HepG2 (cell line): ENCODE measurements around the gene RARG. TPM values are rescaled to one million over a fixed set of nuclear protein-coding genes. Genes with fewer than 3 reads are reported as not detected.
A peak's percentile ranks its signal among the peaks of the same experiment; 100 is the strongest.

Experiments
- ATAC-seq: fragments of 200-7000 bp; cut with Tn5 transposase; 3 replicates; pipeline ENCODE4 v1.9.1; 2020; ENCODE audit warnings: mild to moderate bottlenecking, moderate library complexity
- BruUV-seq: library from RNA; stranded (reverse); fragments of 400-500 nt; replicated peaks from 2 replicates; lab custom pipeline; 2021; lab: Mats Ljungman, UMichigan
- CTCF ChIA-PET: fragments of 300-600 bp; formaldehyde crosslinking; extraction: SDS; loops from one replicate; lab custom pipeline; 2021; ENCODE audit warnings: low total read pairs, inconsistent platforms, low intra/inter-chr PET ratio; lab: Yijun Ruan, JAX
- POLR2A ChIA-PET: fragments of 350-600 bp; sonication (Branson Sonifier 250); formaldehyde crosslinking; loops from one replicate; lab custom pipeline; 2020; ENCODE audit warnings: antibody characterized with exemption, inconsistent platforms; lab: Yijun Ruan, JAX
- DNase-seq: peaks from one replicate; pipeline ENCODE4 v3.0.0-alpha.2; 2015; ENCODE audit warnings: low spot score
- FAIRE-seq: peaks from 3 replicates; lab custom pipeline; 2011; peaks lifted over from hg19 to GRCh38; lab: Jason Lieb, UNC
- H2AFZ ChIP-seq: one replicate; pipeline ENCODE4 v1.6.1; 2011; ENCODE audit warnings: low read length, inconsistent platforms
- H3K27ac ChIP-seq: fragments of 300-600 bp; 3 replicates; pipeline ENCODE4 v1.8.0; 2011; ENCODE audit warnings: mixed run types, mild to moderate bottlenecking, mixed read lengths, low read length, inconsistent platforms; ENCODE audit not compliant: insufficient read depth; ENCODE audit errors: extremely low read length
- H3K27me3 ChIP-seq, 2 experiments: fragments of 200-600 bp in 1 of 2; 2 replicates in 1 of 2; 3 replicates in 1 of 2; pipeline versions ENCODE4 v1.6.0 to v1.8.0; 2011; ENCODE audit warnings: low read length in 2 of 2, mild to moderate bottlenecking in 2 of 2, moderate library complexity in 2 of 2, inconsistent platforms in 1 of 2; ENCODE audit not compliant: insufficient read depth in 2 of 2, control insufficient read depth in 1 of 2
- H3K36me3 ChIP-seq, 2 experiments: fragments of 200-600 bp in 1 of 2; replicated peaks in 1 of 2; 2 replicates in 1 of 2; 3 replicates in 1 of 2; pipeline versions ENCODE4 v1.5.1 to v1.8.0; 2011; ENCODE audit warnings: low read length in 2 of 2, inconsistent platforms in 1 of 2; ENCODE audit not compliant: insufficient read depth in 2 of 2, control insufficient read depth in 1 of 2
- H3K4me1 ChIP-seq: 2 replicates; pipeline ENCODE4 v1.5.1; 2012; ENCODE audit warnings: low read length, inconsistent platforms; ENCODE audit not compliant: insufficient read depth
- H3K4me2 ChIP-seq: 2 replicates; pipeline ENCODE4 v1.6.0; 2011; ENCODE audit warnings: low read depth, low read length, inconsistent platforms
- H3K4me3 ChIP-seq, 3 experiments: fragments of 200-600 bp in 1 of 3; sonication (generic), shearing (Covaris generic) in 1 of 3; replicated peaks in 1 of 3; 2 replicates each; pipeline ENCODE4 v1.5.1; 2011 to 2016; ENCODE audit warnings: low read length in 3 of 3, inconsistent platforms in 2 of 3, low read depth in 2 of 3, mild to moderate bottlenecking in 2 of 3, control low read depth in 1 of 3, mixed read lengths in 1 of 3; ENCODE audit not compliant: insufficient read depth in 1 of 3
- H3K79me2 ChIP-seq: one replicate; pipeline ENCODE4 v1.6.1; 2011; ENCODE audit warnings: low read length, inconsistent platforms; ENCODE audit not compliant: insufficient read depth
- H3K9ac ChIP-seq: 2 replicates; pipeline ENCODE4 v1.6.0; 2011; ENCODE audit warnings: mild to moderate bottlenecking, low read depth, low read length, inconsistent platforms; ENCODE audit not compliant: insufficient read depth
- H3K9me3 ChIP-seq: 2 replicates; pipeline ENCODE4 v1.5.1; 2012; ENCODE audit warnings: mild to moderate bottlenecking, low read length
- H4K20me1 ChIP-seq: 2 replicates; pipeline ENCODE4 v1.6.0; 2011; ENCODE audit warnings: inconsistent platforms, mild to moderate bottlenecking, low read length, moderate library complexity; ENCODE audit not compliant: insufficient read depth
- CEBPG ChIP-seq: IDR thresholded peaks from 2 replicates; pipeline ENCODE4 v1.6.1; 2016
- EEA1 ChIP-seq: sonication (generic); formaldehyde crosslinking; IDR thresholded peaks from 2 replicates; pipeline ENCODE4 v1.5.1; 2020; ENCODE audit warnings: mild to moderate bottlenecking, missing genetic modification reagents, borderline replicate concordance
- GFI1 ChIP-seq: sonication (generic); formaldehyde crosslinking; IDR thresholded peaks from 2 replicates; pipeline ENCODE4 v1.5.0; 2020; ENCODE audit warnings: missing genetic modification reagents, mild to moderate bottlenecking, borderline replicate concordance
- HES4 ChIP-seq: sonication (generic); formaldehyde crosslinking; IDR thresholded peaks from 2 replicates; pipeline ENCODE4 v1.9.0; 2021; ENCODE audit warnings: mild to moderate bottlenecking, missing genetic modification reagents, borderline replicate concordance
- NR2F6 ChIP-seq, 2 experiments: IDR thresholded peaks; 2 replicates each; pipeline ENCODE4 v1.6.1; 2016; ENCODE audit warnings: antibody characterized with exemption in 1 of 2, mild to moderate bottlenecking in 1 of 2
- TMF1 ChIP-seq: sonication (generic); formaldehyde crosslinking; IDR thresholded peaks from 2 replicates; pipeline ENCODE4 v1.8.1; 2022; ENCODE audit warnings: low read depth, missing genetic modification reagents
- TOPORS ChIP-seq: sonication (generic); formaldehyde crosslinking; IDR thresholded peaks from 2 replicates; pipeline ENCODE4 v1.8.0; 2023; ENCODE audit warnings: mild to moderate bottlenecking, missing genetic modification reagents
- ZBED4 ChIP-seq: sonication (generic); formaldehyde crosslinking; IDR thresholded peaks from 2 replicates; pipeline ENCODE4 v1.4.0; 2020; ENCODE audit warnings: missing genetic modification reagents, borderline replicate concordance
- ZNF414 ChIP-seq: sonication (generic); formaldehyde crosslinking; IDR thresholded peaks from 2 replicates; pipeline ENCODE4 v1.5.0; 2020; ENCODE audit warnings: missing genetic modification reagents
- ZNF547 ChIP-seq: sonication (generic); formaldehyde crosslinking; IDR thresholded peaks from 2 replicates; pipeline ENCODE4 v1.5.1; 2020; ENCODE audit warnings: mild to moderate bottlenecking, missing genetic modification reagents
- ZNF558 ChIP-seq: sonication (generic); formaldehyde crosslinking; IDR thresholded peaks from 2 replicates; pipeline ENCODE4 v1.9.0; 2022; ENCODE audit warnings: mild to moderate bottlenecking, missing genetic modification reagents, borderline replicate concordance
- ZNF737 ChIP-seq: sonication (generic); formaldehyde crosslinking; IDR thresholded peaks from 2 replicates; pipeline ENCODE4 v1.5.0; 2020; ENCODE audit warnings: missing genetic modification reagents, mild to moderate bottlenecking, borderline replicate concordance
- ZNF891 ChIP-seq: sonication (generic); formaldehyde crosslinking; IDR thresholded peaks from 2 replicates; pipeline ENCODE4 v1.5.0; 2020; ENCODE audit warnings: mild to moderate bottlenecking, missing genetic modification reagents
- WGBS: methylation state at CpG from one replicate; pipeline ENCODE4 v1.1.6; 2017; ENCODE audit warnings: low lambda C conversion rate; 5-methylcytosine and 5-hydroxymethylcytosine counted together
- in situ Hi-C: cut with HindIII; loops from 2 replicates; pipeline ENCODE4 v1.10.0; 2017; ENCODE audit warnings: low pct_unique_long_range_greater_than_20kb; ENCODE audit not compliant: extremely low pct_ligation_motif_present
- intact Hi-C: fragments of 100-400 bp; cut with micrococcal nuclease; formaldehyde crosslinking; loops from one replicate; pipeline ENCODE4 v1.10.0; 2022; ENCODE audit not compliant: unreplicated experiment
- polyA plus RNA-seq, 8 experiments: library from polyadenylated mRNA; depleted of rRNA in 3 of 8; stranded (reverse) in 7 of 8; unstranded in 1 of 8; fragments of >200 nt; fragmentation: Illumina TruSeq in 4 of 8; extraction: Trizol in 4 of 8; gene quantifications; 2 replicates each; pipeline versions ENCODE4 v1.2.1 to v1.2.3, GENCODE V29; 2011 to 2016; ENCODE audit warnings: low read depth in 4 of 8, missing spikeins in 1 of 8, mixed read lengths in 1 of 8; ENCODE audit not compliant: insufficient read depth in 1 of 8
- total RNA-seq, 5 experiments: library from RNA; depleted of rRNA; stranded (reverse); fragments of >200 nt; fragmentation: Illumina TruSeq; extraction: Trizol; gene quantifications; 2 replicates each; pipeline ENCODE4 v1.2.3, GENCODE V29; 2016; ENCODE audit warnings: low read depth in 1 of 5
- TF ChIP-seq, protein P1 (sequence below): sonication (generic); formaldehyde crosslinking; conservative IDR thresholded peaks from 2 replicates; pipeline ENCODE4 v1.8.1; 2023; ENCODE audit warnings: missing genetic modification reagents
- TF ChIP-seq, protein P2 (sequence below): sonication (generic); formaldehyde crosslinking; IDR thresholded peaks from 2 replicates; pipeline ENCODE4 v1.4.0; 2020; ENCODE audit warnings: mild to moderate bottlenecking, missing genetic modification reagents

RARG gene
- total and polyA plus RNA-seq, 2 of the 13 experiments (the other 11 are each of a cell fraction or from before 2014, with no cell fraction given), result 0.77 to 1.5 TPM

- H3K4me3 ChIP-seq, result peak overlapping the region; percentile 64 to 82 (median 64)
- peak overlapping the region; percentile 85 for H3K9ac ChIP-seq
- FAIRE-seq (no peak), DNase-seq (no peak), ATAC-seq (peak; percentile 24)
- peak overlapping the region; percentile 89 for H3K4me2 ChIP-seq
- WGBS, result 7% methylated on average over 12 of the region's 12 CpGs
- TSS peak; percentile 88 for BruUV-seq
- H3K9me3 ChIP-seq, result no peaks in the 10 kb centered on the region
- H3K4me1 ChIP-seq, result peaks cover 56% of the 10 kb centered on the region
- in situ Hi-C loops, result no loop called here
- intact Hi-C loops, result loop anchor here (1.0 kb wide), 1 partner anchor 11 kb away; no protein-coding TSS in a partner anchor
- ChIA-PET POLR2A (interaction anchor here (0.6 to 3.3 kb wide), 23 partner anchors 8 to 321 kb away, joined by 3 to 34 read pairs (median 7); partner anchors contain the start of genes AAAS, EIF4B, ESPL1 and MYG1), CTCF (no interaction called here)
- H3K79me2 ChIP-seq, result peaks cover 32% of the 10 kb centered on the region
- peak overlapping the region; percentile 90 for H2AFZ ChIP-seq
- peak overlapping the region; percentile 91 for H3K27ac ChIP-seq
- H3K36me3 ChIP-seq, result peaks cover 6 to 27% of the 10 kb centered on the region in 2 experiments
- H3K27me3 ChIP-seq, result no peaks in the 10 kb centered on the region; a peak in 1 of 5 replicates
- peaks cover 15% of the 10 kb centered on the region for H4K20me1 ChIP-seq
- TF ChIP-seq CEBPG (CRISPR knock-in tag) (no peak), NR2F6 (IDR thresholded peaks at IDR 0.05) (no peak), NR2F6 (CRISPR knock-in tag; IDR thresholded peaks at IDR 0.05) (0 out of 2 replicates have a peak, but pooled peaks have one; percentile 5), EEA1 (CRISPR knock-in tag) (0 out of 2 replicates have a peak, but pooled peaks have one; percentile 55), HES4 (CRISPR knock-in tag) (0 out of 2 replicates have a peak, but pooled peaks have one; percentile 7), TMF1 (CRISPR knock-in tag) (0 out of 2 replicates have a peak, but pooled peaks have one; percentile 20), ZNF547 (CRISPR knock-in tag) (peak; percentile 14), ZNF737 (peak; percentile 84; the same call in 1 of the 2 replicates), TOPORS (CRISPR knock-in tag) (0 out of 2 replicates have a peak, but pooled peaks have one; percentile 6), ZNF558 (CRISPR knock-in tag) (0 out of 2 replicates have a peak, but pooled peaks have one; percentile 69), ZBED4 (CRISPR knock-in tag) (no peak), GFI1 (CRISPR knock-in tag) (peak; percentile 32; the same call in 1 of the 2 replicates), ZNF891 (CRISPR knock-in tag) (no peak), ZNF414 (CRISPR knock-in tag) (peak; percentile 32; the same call in 1 of the 2 replicates)
- TF ChIP-seq, protein P1, sequence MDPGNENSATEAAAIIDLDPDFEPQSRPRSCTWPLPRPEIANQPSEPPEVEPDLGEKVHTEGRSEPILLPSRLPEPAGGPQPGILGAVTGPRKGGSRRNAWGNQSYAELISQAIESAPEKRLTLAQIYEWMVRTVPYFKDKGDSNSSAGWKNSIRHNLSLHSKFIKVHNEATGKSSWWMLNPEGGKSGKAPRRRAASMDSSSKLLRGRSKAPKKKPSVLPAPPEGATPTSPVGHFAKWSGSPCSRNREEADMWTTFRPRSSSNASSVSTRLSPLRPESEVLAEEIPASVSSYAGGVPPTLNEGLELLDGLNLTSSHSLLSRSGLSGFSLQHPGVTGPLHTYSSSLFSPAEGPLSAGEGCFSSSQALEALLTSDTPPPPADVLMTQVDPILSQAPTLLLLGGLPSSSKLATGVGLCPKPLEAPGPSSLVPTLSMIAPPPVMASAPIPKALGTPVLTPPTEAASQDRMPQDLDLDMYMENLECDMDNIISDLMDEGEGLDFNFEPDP (CRISPR knock-in tag), result 0 out of 2 replicates have a peak, but pooled peaks have one; percentile 49
- TF ChIP-seq, protein P2, sequence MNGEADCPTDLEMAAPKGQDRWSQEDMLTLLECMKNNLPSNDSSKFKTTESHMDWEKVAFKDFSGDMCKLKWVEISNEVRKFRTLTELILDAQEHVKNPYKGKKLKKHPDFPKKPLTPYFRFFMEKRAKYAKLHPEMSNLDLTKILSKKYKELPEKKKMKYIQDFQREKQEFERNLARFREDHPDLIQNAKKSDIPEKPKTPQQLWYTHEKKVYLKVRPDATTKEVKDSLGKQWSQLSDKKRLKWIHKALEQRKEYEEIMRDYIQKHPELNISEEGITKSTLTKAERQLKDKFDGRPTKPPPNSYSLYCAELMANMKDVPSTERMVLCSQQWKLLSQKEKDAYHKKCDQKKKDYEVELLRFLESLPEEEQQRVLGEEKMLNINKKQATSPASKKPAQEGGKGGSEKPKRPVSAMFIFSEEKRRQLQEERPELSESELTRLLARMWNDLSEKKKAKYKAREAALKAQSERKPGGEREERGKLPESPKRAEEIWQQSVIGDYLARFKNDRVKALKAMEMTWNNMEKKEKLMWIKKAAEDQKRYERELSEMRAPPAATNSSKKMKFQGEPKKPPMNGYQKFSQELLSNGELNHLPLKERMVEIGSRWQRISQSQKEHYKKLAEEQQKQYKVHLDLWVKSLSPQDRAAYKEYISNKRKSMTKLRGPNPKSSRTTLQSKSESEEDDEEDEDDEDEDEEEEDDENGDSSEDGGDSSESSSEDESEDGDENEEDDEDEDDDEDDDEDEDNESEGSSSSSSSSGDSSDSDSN (CRISPR knock-in tag), result no peak
Measured at GRCh38 chr12:53179687-53180219, 52.3 kb downstream of the RARG start.
